ENCODE results near the gene DCUN1D3. TPM values are rescaled to one million over a fixed set of nuclear protein-coding genes. Genes with fewer than 3 reads are reported as not detected.
"Not testable (repeated sequence)": the region's sequence is repeated elsewhere in the genome, so short reads cannot be mapped to it uniquely, and the experiment has no call there.

The DCUN1D3 gene
- total and polyA plus RNA-seq, 2 experiments from 2014 or later: 4.5 to 9.2 TPM

DNA sequence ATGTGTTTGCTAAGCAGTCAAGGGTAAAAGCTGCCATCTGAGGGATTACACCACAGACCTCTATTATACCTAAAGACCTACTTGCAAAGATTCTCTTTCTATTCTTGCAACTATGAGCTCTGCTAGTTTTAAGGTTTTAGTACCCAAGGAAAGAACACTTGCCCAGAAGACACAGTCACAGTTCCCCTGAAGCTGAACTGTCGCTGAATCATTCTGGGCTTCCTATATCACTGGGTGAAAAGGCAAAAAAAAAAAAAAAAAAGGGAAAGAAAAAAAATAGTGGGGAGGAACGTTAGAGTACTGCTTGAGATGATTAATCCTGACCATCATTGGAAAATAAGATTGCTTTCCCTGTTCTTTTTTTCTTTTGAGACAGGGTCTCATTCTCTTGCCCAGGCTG is 38.3 kb upstream of the DCUN1D3 start:
- Histone ChIP-seq H3K27ac (no peak overlapping the region), H3K27me3 (no peaks in the 10 kb centered on the region), H3K9me3 (ENCODE audit: low read depth) (no peaks in the 10 kb centered on the region), H3K4me1 (ENCODE audit: low read depth) (no peaks in the 10 kb centered on the region), H3K36me3 (no peaks in the 10 kb centered on the region), H3K4me3 (no peak overlapping the region)
- peak in 1 of 2 donors; percentile 39 for DNase-seq (ENCODE audit: low read depth in 1 of 2, low spot score in 1 of 2)
- TF ChIP-seq, protein P1, sequence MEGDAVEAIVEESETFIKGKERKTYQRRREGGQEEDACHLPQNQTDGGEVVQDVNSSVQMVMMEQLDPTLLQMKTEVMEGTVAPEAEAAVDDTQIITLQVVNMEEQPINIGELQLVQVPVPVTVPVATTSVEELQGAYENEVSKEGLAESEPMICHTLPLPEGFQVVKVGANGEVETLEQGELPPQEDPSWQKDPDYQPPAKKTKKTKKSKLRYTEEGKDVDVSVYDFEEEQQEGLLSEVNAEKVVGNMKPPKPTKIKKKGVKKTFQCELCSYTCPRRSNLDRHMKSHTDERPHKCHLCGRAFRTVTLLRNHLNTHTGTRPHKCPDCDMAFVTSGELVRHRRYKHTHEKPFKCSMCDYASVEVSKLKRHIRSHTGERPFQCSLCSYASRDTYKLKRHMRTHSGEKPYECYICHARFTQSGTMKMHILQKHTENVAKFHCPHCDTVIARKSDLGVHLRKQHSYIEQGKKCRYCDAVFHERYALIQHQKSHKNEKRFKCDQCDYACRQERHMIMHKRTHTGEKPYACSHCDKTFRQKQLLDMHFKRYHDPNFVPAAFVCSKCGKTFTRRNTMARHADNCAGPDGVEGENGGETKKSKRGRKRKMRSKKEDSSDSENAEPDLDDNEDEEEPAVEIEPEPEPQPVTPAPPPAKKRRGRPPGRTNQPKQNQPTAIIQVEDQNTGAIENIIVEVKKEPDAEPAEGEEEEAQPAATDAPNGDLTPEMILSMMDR (IDR thresholded peaks at IDR 0.05; ENCODE audit: low read depth, low read length): no peak

DNA sequence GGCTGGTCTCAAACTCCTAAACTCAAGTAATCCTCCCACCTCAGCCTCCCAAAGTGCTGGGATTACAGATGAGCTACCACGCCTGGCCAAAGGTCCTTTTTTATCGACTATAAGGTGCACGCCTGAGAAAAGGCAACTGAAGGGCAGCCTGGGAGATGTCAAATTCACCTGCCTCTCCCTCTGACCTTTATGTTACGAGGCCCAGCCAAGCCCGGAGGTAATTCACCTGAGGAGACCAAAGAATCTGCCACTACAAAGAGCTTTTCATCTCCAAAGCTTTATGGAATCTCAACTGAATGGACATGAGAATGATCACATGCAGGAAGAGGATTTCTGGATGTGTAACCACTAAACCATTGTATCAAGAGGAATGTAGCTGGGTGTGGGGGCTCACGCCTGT is 37.6 kb upstream of the DCUN1D3 start:
- DNase-seq (ENCODE audit: low read depth in 1 of 2, low spot score in 1 of 2): no peak
- no peak overlapping the region for H3K27ac ChIP-seq
- H3K36me3 ChIP-seq: no peaks in the 10 kb centered on the region
- no peaks in the 10 kb centered on the region for H3K4me1 ChIP-seq (ENCODE audit: low read depth)
- no peak overlapping the region for H3K4me3 ChIP-seq
- no peaks in the 10 kb centered on the region for H3K27me3 ChIP-seq
- H3K9me3 ChIP-seq (ENCODE audit: low read depth): no peaks in the 10 kb centered on the region
- TF ChIP-seq, protein P1 (IDR thresholded peaks at IDR 0.05; ENCODE audit: low read depth, low read length): no peak

DNA sequence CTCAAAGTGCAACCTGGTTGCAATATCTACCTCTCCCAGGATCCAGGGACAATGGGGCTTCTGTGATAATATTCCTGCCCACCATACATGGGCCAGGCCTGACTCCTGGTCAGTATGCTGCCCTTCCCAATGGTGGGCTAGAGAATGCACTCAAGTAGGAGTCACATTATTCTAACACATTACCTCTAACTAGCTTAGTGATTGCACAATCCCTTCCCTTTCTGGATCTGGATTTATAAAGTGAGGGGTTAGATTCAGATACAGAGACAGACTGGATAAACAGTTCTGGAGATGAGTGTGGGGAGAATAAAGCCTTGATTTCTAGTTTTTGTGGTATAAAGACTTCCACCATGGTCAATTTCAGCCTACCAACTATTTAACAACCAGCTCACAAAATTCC is 33.4 kb upstream of the DCUN1D3 start:
- peaks cover 12% of the 10 kb centered on the region for H3K4me1 ChIP-seq (ENCODE audit: low read depth)
- no peak overlapping the region for H3K27ac ChIP-seq
- H3K27me3 ChIP-seq: no peaks in the 10 kb centered on the region
- H3K9me3 ChIP-seq (ENCODE audit: low read depth): no peaks in the 10 kb centered on the region
- H3K4me3 ChIP-seq: no peak overlapping the region
- TF ChIP-seq, protein P1 (IDR thresholded peaks at IDR 0.05; ENCODE audit: low read depth, low read length): no peak
- H3K36me3 ChIP-seq: no peaks in the 10 kb centered on the region
- DNase-seq (ENCODE audit: low read depth in 1 of 2, low spot score in 1 of 2): peak in 1 of 2 donors; percentile 14

DNA sequence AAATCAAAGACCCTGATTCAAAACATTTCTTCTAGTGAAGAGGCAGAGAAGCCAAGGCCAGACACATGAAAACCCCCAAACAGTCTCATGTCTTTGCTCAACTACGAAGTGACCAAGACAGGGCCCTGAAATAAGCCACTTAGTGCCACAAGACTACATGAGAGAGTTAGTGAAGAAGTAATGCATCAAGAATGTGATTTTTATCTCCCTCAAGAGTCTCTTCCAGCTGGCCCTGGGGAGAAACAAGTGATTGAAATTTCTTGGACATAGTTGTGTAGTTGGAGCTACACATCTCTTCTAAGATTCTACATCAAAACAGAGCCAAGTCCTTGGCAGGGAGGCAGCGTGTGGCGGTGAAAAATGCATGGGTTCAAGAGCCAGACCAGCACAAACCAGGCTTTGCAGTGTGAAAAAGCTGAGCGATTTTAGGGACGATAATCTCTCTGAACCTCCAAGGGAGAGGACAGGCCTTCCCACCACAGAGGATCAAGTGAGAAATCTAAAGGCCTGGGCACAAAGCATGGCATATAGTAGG is 31.0 kb upstream of the DCUN1D3 start:
- Histone ChIP-seq H3K4me3 (no peak overlapping the region), H3K4me1 (ENCODE audit: low read depth) (peaks cover 12% of the 10 kb centered on the region), H3K9me3 (ENCODE audit: low read depth) (no peaks in the 10 kb centered on the region), H3K27ac (peak overlapping the region; percentile 82), H3K36me3 (no peaks in the 10 kb centered on the region), H3K27me3 (no peaks in the 10 kb centered on the region)
- no peak for DNase-seq (ENCODE audit: low read depth in 1 of 2, low spot score in 1 of 2)
- TF ChIP-seq, protein P1 (IDR thresholded peaks at IDR 0.05; ENCODE audit: low read depth, low read length): no peak

DNA sequence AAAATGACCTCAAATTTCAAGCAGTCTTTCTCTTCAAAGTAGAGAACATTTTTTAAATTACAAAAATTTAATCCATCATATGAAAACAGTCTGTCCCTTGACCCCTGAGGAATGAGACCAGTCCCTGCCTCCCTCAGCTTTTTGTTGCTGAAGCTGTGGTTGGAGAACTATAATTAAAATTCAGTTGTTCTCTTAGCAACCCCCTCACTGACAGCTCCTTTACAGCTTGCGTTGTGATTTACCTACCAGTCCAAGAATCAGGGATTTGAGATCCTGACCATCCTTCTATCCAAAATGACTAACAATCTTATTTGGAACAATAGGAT is 30.2 kb upstream of the DCUN1D3 start:
- H3K9me3 ChIP-seq (ENCODE audit: low read depth): no peaks in the 10 kb centered on the region
- H3K27ac ChIP-seq: peak overlapping the region; percentile 82
- H3K27me3 ChIP-seq: no peaks in the 10 kb centered on the region
- peaks cover 12% of the 10 kb centered on the region for H3K4me1 ChIP-seq (ENCODE audit: low read depth)
- TF ChIP-seq, protein P1 (IDR thresholded peaks at IDR 0.05; ENCODE audit: low read depth, low read length): no peak
- no peaks in the 10 kb centered on the region for H3K36me3 ChIP-seq
- H3K4me3 ChIP-seq: no peak overlapping the region
- no peak for DNase-seq (ENCODE audit: low read depth in 1 of 2, low spot score in 1 of 2)

DNA sequence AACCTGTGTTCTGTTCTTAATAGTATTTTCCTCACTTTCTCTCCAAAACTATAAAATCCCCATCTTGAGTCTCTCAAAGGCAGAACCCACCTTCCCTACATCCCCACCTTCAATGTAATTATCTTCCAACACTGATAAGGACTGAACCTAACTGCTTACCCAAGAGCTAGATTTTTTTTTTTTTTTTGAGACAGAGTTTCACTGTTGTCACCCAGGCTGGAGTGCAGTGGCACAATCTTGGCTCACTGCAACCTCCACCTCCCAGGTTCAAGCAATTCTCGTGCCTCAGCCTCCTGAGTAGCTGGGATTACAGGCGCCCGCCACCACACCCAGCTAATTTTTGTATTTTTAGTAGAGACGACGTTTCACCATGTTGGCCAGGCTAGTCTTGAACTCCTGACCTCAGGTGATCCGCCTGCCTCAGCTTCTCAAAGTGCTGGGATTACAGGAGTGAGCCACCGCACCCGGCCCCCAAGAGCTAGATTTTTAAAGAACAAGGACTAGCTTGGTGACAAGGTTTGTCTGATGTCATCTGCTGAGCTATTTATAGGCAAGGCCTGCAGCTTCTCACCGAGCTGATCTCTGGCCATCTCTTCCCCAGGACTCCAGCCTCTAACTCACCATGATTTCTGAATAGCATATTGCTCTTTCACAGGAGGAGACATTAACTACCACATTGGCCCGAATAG is 29.7 kb upstream of the DCUN1D3 start:
- H3K27ac ChIP-seq: peak overlapping the region; percentile 82
- H3K9me3 ChIP-seq (ENCODE audit: low read depth); H3K27me3 ChIP-seq; H3K4me3 ChIP-seq; H3K36me3 ChIP-seq: not testable (repeated sequence)
- peaks cover 12% of the 10 kb centered on the region for H3K4me1 ChIP-seq (ENCODE audit: low read depth)
- peak in 1 of 2 donors; percentile 79 for DNase-seq (ENCODE audit: low read depth in 1 of 2, low spot score in 1 of 2)

All from cardiac muscle cell (in vitro differentiated cells and primary cell).